Neural cell (in vitro differentiated cells): ENCODE data around the gene POLDIP2.

ENCODE experiments used
- EP300 ChIP-seq: fragments of 450-650 bp; conservative IDR thresholded peaks from 2 replicates; pipeline ENCODE4 v1.6.1; 2014; ENCODE audit warnings: antibody characterized with exemption, mild to moderate bottlenecking, moderate library complexity; ENCODE audit not compliant: poor library complexity, severe bottlenecking
- EZH2 ChIP-seq: fragments of 200-600, 300-800 bp; shearing (Covaris generic), sonication (generic); IDR thresholded peaks from 2 replicates; pipeline ENCODE4 v1.6.1; 2014; ENCODE audit warnings: antibody characterized with exemption, low read length, borderline replicate concordance, mild to moderate bottlenecking; ENCODE audit not compliant: insufficient read depth, poor library complexity, severe bottlenecking
- POLR2AphosphoS5 ChIP-seq: IDR thresholded peaks from 2 replicates; pipeline ENCODE4 v1.6.1; 2012
- RAD21 ChIP-seq: fragments of 450-650 bp; conservative IDR thresholded peaks from 2 replicates; pipeline ENCODE4 v1.6.1; 2014; ENCODE audit warnings: antibody characterized with exemption, mild to moderate bottlenecking, moderate library complexity
- SMC3 ChIP-seq: fragments of 450-650 bp; conservative IDR thresholded peaks from 2 replicates; pipeline ENCODE4 v1.6.1; 2014; ENCODE audit warnings: antibody characterized with exemption, mild to moderate bottlenecking, moderate library complexity; ENCODE audit not compliant: poor library complexity
- TAF1 ChIP-seq: IDR thresholded peaks from 2 replicates; pipeline ENCODE4 v1.6.1; 2012; ENCODE audit warnings: low read depth
- TF ChIP-seq, protein P1 (sequence below): fragments of 450-650 bp; IDR thresholded peaks from 2 replicates; pipeline ENCODE4 v1.5.1; 2014; ENCODE audit warnings: antibody characterized with exemption, mild to moderate bottlenecking, moderate library complexity; ENCODE audit not compliant: poor library complexity, severe bottlenecking
- TF ChIP-seq, protein P2 (sequence below): IDR thresholded peaks from 2 replicates; pipeline ENCODE4 v1.6.1; 2012; ENCODE audit warnings: borderline replicate concordance

DNA sequence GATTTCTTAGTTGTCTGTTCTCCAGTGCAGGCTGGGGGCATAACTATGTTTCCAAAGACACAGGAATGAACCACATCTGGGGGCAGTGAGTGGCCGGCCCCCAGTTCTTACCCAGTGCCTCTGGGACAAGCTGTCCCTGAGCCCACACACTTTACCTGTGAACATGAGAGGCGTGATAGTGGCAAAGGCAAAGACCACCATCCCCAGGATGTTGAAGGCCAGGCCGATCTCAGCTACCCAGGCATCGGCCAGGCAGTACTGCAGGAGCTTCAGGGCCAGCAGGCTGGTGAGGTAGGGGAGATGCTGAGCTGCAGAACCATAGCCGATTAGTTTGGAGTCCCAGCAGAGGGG is 47.1 kb upstream of the POLDIP2 start:
- TF ChIP-seq, protein P1, sequence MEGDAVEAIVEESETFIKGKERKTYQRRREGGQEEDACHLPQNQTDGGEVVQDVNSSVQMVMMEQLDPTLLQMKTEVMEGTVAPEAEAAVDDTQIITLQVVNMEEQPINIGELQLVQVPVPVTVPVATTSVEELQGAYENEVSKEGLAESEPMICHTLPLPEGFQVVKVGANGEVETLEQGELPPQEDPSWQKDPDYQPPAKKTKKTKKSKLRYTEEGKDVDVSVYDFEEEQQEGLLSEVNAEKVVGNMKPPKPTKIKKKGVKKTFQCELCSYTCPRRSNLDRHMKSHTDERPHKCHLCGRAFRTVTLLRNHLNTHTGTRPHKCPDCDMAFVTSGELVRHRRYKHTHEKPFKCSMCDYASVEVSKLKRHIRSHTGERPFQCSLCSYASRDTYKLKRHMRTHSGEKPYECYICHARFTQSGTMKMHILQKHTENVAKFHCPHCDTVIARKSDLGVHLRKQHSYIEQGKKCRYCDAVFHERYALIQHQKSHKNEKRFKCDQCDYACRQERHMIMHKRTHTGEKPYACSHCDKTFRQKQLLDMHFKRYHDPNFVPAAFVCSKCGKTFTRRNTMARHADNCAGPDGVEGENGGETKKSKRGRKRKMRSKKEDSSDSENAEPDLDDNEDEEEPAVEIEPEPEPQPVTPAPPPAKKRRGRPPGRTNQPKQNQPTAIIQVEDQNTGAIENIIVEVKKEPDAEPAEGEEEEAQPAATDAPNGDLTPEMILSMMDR = no peak
- TF ChIP-seq EZH2 (no peak), POLR2AphosphoS5 (no peak), EP300 (no peak), SMC3 (no peak), RAD21 (no peak), TAF1 (no peak)
- TF ChIP-seq, protein P2, sequence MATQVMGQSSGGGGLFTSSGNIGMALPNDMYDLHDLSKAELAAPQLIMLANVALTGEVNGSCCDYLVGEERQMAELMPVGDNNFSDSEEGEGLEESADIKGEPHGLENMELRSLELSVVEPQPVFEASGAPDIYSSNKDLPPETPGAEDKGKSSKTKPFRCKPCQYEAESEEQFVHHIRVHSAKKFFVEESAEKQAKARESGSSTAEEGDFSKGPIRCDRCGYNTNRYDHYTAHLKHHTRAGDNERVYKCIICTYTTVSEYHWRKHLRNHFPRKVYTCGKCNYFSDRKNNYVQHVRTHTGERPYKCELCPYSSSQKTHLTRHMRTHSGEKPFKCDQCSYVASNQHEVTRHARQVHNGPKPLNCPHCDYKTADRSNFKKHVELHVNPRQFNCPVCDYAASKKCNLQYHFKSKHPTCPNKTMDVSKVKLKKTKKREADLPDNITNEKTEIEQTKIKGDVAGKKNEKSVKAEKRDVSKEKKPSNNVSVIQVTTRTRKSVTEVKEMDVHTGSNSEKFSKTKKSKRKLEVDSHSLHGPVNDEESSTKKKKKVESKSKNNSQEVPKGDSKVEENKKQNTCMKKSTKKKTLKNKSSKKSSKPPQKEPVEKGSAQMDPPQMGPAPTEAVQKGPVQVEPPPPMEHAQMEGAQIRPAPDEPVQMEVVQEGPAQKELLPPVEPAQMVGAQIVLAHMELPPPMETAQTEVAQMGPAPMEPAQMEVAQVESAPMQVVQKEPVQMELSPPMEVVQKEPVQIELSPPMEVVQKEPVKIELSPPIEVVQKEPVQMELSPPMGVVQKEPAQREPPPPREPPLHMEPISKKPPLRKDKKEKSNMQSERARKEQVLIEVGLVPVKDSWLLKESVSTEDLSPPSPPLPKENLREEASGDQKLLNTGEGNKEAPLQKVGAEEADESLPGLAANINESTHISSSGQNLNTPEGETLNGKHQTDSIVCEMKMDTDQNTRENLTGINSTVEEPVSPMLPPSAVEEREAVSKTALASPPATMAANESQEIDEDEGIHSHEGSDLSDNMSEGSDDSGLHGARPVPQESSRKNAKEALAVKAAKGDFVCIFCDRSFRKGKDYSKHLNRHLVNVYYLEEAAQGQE = no peak
